Kidney (tissue), 14 donors: ENCODE data around the gene NCKAP5. TPM values are rescaled to one million over a fixed set of nuclear protein-coding genes. Genes with fewer than 3 reads are reported as not detected.

Source experiments
- DNase-seq, 5 donors: peaks; one replicate each; pipeline ENCODE4 v3.0.0-alpha.2; 2013 to 2020
- FAIRE-seq: peaks from 2 replicates; lab custom pipeline; 2012; peaks lifted over from hg19 to GRCh38; lab: Jason Lieb, UNC
- H3K27ac ChIP-seq, 2 donors: one replicate each; pipeline ENCODE4 v1.7.0; 2013; ENCODE audit warnings: low read depth in 2 of 2, low read length in 2 of 2, inconsistent platforms in 1 of 2
- H3K27me3 ChIP-seq: one replicate; pipeline ENCODE4 v1.7.1; 2013; ENCODE audit warnings: low read length, inconsistent platforms; ENCODE audit not compliant: control insufficient read depth, insufficient read depth
- H3K36me3 ChIP-seq, 3 donors: one replicate each; pipeline versions ENCODE4 v1.7.0 to v1.7.1; 2013; ENCODE audit warnings: low read length in 3 of 3, control low read depth in 1 of 3, inconsistent platforms in 1 of 3; ENCODE audit not compliant: insufficient read depth in 3 of 3, control insufficient read depth in 2 of 3
- H3K4me1 ChIP-seq, 3 donors: one replicate each; pipeline versions ENCODE4 v1.7.0 to v1.7.1; 2013; ENCODE audit warnings: low read length in 3 of 3, inconsistent platforms in 1 of 3, low read depth in 1 of 3; ENCODE audit not compliant: control insufficient read depth in 2 of 3, insufficient read depth in 2 of 3
- H3K4me3 ChIP-seq, 3 donors: one replicate each; pipeline versions ENCODE4 v1.7.0 to v1.8.1; 2013; ENCODE audit warnings: low read length in 3 of 3, control low read depth in 1 of 3, inconsistent platforms in 1 of 3
- H3K9ac ChIP-seq, 3 donors: one replicate each; pipeline versions ENCODE4 v1.7.0 to v1.7.1; 2013; ENCODE audit warnings: low read length in 3 of 3, control low read depth in 1 of 3, inconsistent platforms in 1 of 3
- H3K9me3 ChIP-seq, 3 donors: one replicate each; pipeline versions ENCODE4 v1.7.0 to v1.7.1; 2013; ENCODE audit warnings: low read length in 3 of 3, control low read depth in 1 of 3, inconsistent platforms in 1 of 3; ENCODE audit not compliant: control insufficient read depth in 2 of 3, insufficient read depth in 1 of 3
- CTCF ChIP-seq: IDR thresholded peaks from 3 replicates; pipeline ENCODE4 v1.5.1; 2012; ENCODE audit warnings: mild to moderate bottlenecking, moderate library complexity, borderline replicate concordance; ENCODE audit not compliant: insufficient read depth; ENCODE audit errors: extremely low read depth
- intact Hi-C: fragments of 100-400 bp; cut with DNase I; formaldehyde crosslinking; loops from one replicate; pipeline ENCODE4 v1.11.1; 2022
- polyA plus RNA-seq: library from polyadenylated mRNA; stranded (reverse); fragments of 350-450 nt; fragmentation: Illumina TruSeq; extraction: RNeasy Lipid Tissue Mini Kit (QIAGEN cat#74804); gene quantifications from one replicate; pipeline ENCODE4 v1.2.3, GENCODE V29; 2014; ENCODE audit warnings: low read depth, low replicate concordance; ENCODE audit not compliant: insufficient read depth
- total RNA-seq: library from RNA; stranded (reverse); fragmentation: NEBNext Ultra II Directional; extraction: Animal tissue kit (Norgen Biotek cat#: 25700); gene quantifications from one replicate; pipeline ENCODE4 v1.2.1, GENCODE V29; 2021
- donor health status: control.
- donor health status: control.
- donor health status: control.
- donor health status: control.
- donor health status: control.
- donor health status: DM: yes; HTN: yes; CAD: no.
- donor health status: Normal renal cell carcinoma (clear cell type).

NCKAP5 gene
- total and polyA plus RNA-seq, 2 donors from 2014 or later, result 1.8 to 2.9 TPM

- no peaks in the 10 kb centered on the region for H3K27me3 ChIP-seq
- DNase-seq, result no peak
- no peak for FAIRE-seq
- no peaks in the 10 kb centered on the region for H3K36me3 ChIP-seq
- H3K4me3 ChIP-seq, result no peak overlapping the region
- no peak overlapping the region for H3K9ac ChIP-seq
- H3K27ac ChIP-seq, result no peak overlapping the region
- no peaks in the 10 kb centered on the region for H3K4me1 ChIP-seq
- no peak for TF ChIP-seq CTCF
- intact Hi-C loops, result no loop called here
- no peaks in the 10 kb centered on the region for H3K9me3 ChIP-seq
These were observed 203.1 kb downstream of the NCKAP5 start for GRCh38 chr2:133365117-133365516.

- DNase-seq (no peak), FAIRE-seq (no peak)
- H3K4me3 ChIP-seq, result no peak overlapping the region
- no peaks in the 10 kb centered on the region for H3K36me3 ChIP-seq
- no peaks in the 10 kb centered on the region for H3K4me1 ChIP-seq
- intact Hi-C loops, result no loop called here
- no peak overlapping the region for H3K27ac ChIP-seq
- H3K27me3 ChIP-seq, result no peaks in the 10 kb centered on the region
- no peaks in the 10 kb centered on the region for H3K9me3 ChIP-seq
- no peak for TF ChIP-seq CTCF
- H3K9ac ChIP-seq, result no peak overlapping the region
These were observed 203.6 kb downstream of the NCKAP5 start for GRCh38 chr2:133364636-133365035.

DNA sequence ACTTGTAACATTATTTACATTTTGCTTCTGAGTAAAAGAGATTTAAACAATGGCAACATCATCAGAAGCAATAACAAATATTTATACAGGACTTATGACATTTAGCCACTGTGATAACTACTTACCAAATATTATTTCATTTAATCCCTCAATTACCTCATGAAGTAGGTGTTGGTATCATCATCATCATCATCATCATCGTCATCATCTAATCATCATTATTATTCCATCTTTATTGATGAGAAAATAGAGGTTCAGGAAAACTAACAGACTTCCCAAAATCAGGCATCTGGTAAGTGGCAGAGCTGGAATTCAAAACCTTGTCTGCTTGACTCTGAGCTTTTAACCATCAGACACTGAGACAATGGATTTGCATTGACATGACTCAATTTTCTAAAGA lies 204.4 kb downstream of the NCKAP5 start:
- Histone ChIP-seq H3K9me3 (no peaks in the 10 kb centered on the region), H3K36me3 (no peaks in the 10 kb centered on the region), H3K9ac (no peak overlapping the region), H3K27me3 (no peaks in the 10 kb centered on the region), H3K27ac (no peak overlapping the region), H3K4me3 (no peak overlapping the region), H3K4me1 (no peaks in the 10 kb centered on the region)
- DNase-seq (no peak), FAIRE-seq (no peak)
- intact Hi-C loops, result no loop called here
- no peak for TF ChIP-seq CTCF

GRCh38 chr2:133362061-133362476 lies 206.2 kb downstream of the NCKAP5 start:
- DNase-seq (no peak), FAIRE-seq (no peak)
- no peak for TF ChIP-seq CTCF
- no peak overlapping the region for H3K4me3 ChIP-seq
- H3K27me3 ChIP-seq, result no peaks in the 10 kb centered on the region
- H3K27ac ChIP-seq, result no peak overlapping the region
- no peaks in the 10 kb centered on the region for H3K4me1 ChIP-seq
- no peak overlapping the region for H3K9ac ChIP-seq
- intact Hi-C loops, result no loop called here
- H3K9me3 ChIP-seq, result no peaks in the 10 kb centered on the region
- no peaks in the 10 kb centered on the region for H3K36me3 ChIP-seq
